HL-60 (cell line): ENCODE measurements around the gene NLRP6.
A peak's percentile ranks its signal among the peaks of the same experiment; 100 is the strongest.
"Not testable (repeated sequence)": the region's sequence is repeated elsewhere in the genome, so short reads cannot be mapped to it uniquely, and the experiment has no call there.

ENCODE experiments used
- DNase-seq, 2 experiments: peaks; one replicate each; pipeline ENCODE4 v3.0.0-alpha.2; 2010 to 2020; ENCODE audit warnings: low read depth in 1 of 2, low spot score in 1 of 2
- H3K27ac ChIP-seq: fragments of 250-450 bp; sonication (Bioruptor Pico); replicated peaks from 2 replicates; pipeline ENCODE4 v1.5.1; 2020; ENCODE audit warnings: mild to moderate bottlenecking, moderate library complexity
- H3K27me3 ChIP-seq: fragments of 250-450 bp; sonication (Bioruptor Pico); 2 replicates; pipeline ENCODE4 v1.5.1; 2021; ENCODE audit warnings: mild to moderate bottlenecking, moderate library complexity; ENCODE audit not compliant: insufficient read depth, poor library complexity, severe bottlenecking
- H3K4me3 ChIP-seq: replicated peaks from 2 replicates; pipeline ENCODE4 v1.5.1; 2011; ENCODE audit warnings: mild to moderate bottlenecking, control low read depth, low read length; ENCODE audit not compliant: insufficient read depth
- CTCF ChIP-seq: IDR thresholded peaks from one replicate; pipeline ENCODE4 v1.5.1; 2011; ENCODE audit warnings: low read length, control low read depth, inconsistent platforms; ENCODE audit not compliant: insufficient read depth
- GABPA ChIP-seq: IDR thresholded peaks from 2 replicates; pipeline ENCODE4 v1.6.1; 2012; ENCODE audit warnings: low read depth
- POLR2AphosphoS5 ChIP-seq: IDR thresholded peaks from 2 replicates; pipeline ENCODE4 v1.6.1; 2012; ENCODE audit warnings: low read depth
- REST ChIP-seq: IDR thresholded peaks from 2 replicates; pipeline ENCODE4 v1.6.1; 2012; ENCODE audit warnings: low read depth; ENCODE audit not compliant: insufficient replicate concordance
- SPI1 ChIP-seq: IDR thresholded peaks from 2 replicates; pipeline ENCODE4 v1.6.1; 2012; ENCODE audit warnings: low read depth, mild to moderate bottlenecking, borderline replicate concordance

NLRP6 gene

GRCh38 chr11:305844-306211, 27.6 kb downstream of the NLRP6 start:
- H3K4me3 ChIP-seq: no peak overlapping the region
- DNase-seq: no peak
- H3K27me3 ChIP-seq: no peaks in the 10 kb centered on the region
- TF ChIP-seq POLR2AphosphoS5 (no peak), SPI1 (no peak), CTCF (no peak), REST (no peak), GABPA (no peak)
- no peak overlapping the region for H3K27ac ChIP-seq

GRCh38 chr11:306645-307371, 28.6 kb downstream of the NLRP6 start:
- TF ChIP-seq GABPA: no peak
- no peak for TF ChIP-seq REST
- TF ChIP-seq SPI1: no peak
- TF ChIP-seq CTCF: no peak
- TF ChIP-seq POLR2AphosphoS5: no peak
- H3K27ac ChIP-seq: no peak overlapping the region
- H3K4me3 ChIP-seq: no peak overlapping the region
- no peaks in the 10 kb centered on the region for H3K27me3 ChIP-seq
- no peak for DNase-seq

GRCh38 chr11:307766-308708, 29.8 kb downstream of the NLRP6 start, which contains the start of gene IFITM2:
TSS of gene IFITM2 (plus strand) at chr11:307816. CDS start at chr11:308193, 377 bp downstream.
- H3K27me3 ChIP-seq: not testable (repeated sequence)
- Histone ChIP-seq H3K27ac (peak within 1 kb of the TSS; percentile 43), H3K4me3 (peak within 1 kb of the TSS; percentile 32)
- peak; percentile 77 to 91 for DNase-seq
- TF ChIP-seq SPI1 (peak; percentile 51; the same call in 1 of the 2 replicates), GABPA (peak; percentile 39; the same call in 1 of the 2 replicates), POLR2AphosphoS5 (peak; percentile 59)

- peak overlapping the region; percentile 43; the same call in 1 of the 2 replicates for H3K27ac ChIP-seq
- DNase-seq, H3K27me3 ChIP-seq, H3K4me3 ChIP-seq: not testable (repeated sequence)
These were observed 30.8 kb downstream of the NLRP6 start for GRCh38 chr11:308740-309665.

- H3K4me3 ChIP-seq, DNase-seq, H3K27me3 ChIP-seq, H3K27ac ChIP-seq: not testable (repeated sequence)
These were observed 31.9 kb downstream of the NLRP6 start for GRCh38 chr11:309979-310572.

- H3K4me3 ChIP-seq, DNase-seq, H3K27me3 ChIP-seq, H3K27ac ChIP-seq: not testable (repeated sequence)
These were observed 33.0 kb downstream of the NLRP6 start for GRCh38 chr11:311013-311748.
